WTC11 (cell line): ENCODE data around the gene TIGD2. TPM values are rescaled to one million over a fixed set of nuclear protein-coding genes. Genes with fewer than 3 reads are reported as not detected.

Experiments used
- ATAC-seq: fragments of 200-7000 bp; cut with Tn5 transposase; 2 replicates; pipeline ENCODE4 v1.10.0; 2021; ENCODE audit warnings: mild to moderate bottlenecking, moderate library complexity
- CTCF ChIA-PET: fragments of 300-600 bp; sonication (Branson Sonifier 250); formaldehyde crosslinking; loops from one replicate; lab custom pipeline; 2021; ENCODE audit warnings: antibody characterized with exemption; lab: Charles Lee
- POLR2A ChIA-PET: fragments of 350-600 bp; sonication (Branson Sonifier 250); formaldehyde crosslinking; loops from one replicate; lab custom pipeline; 2021; ENCODE audit warnings: antibody characterized with exemption; lab: Charles Lee
- DNase-seq: peaks from one replicate; pipeline ENCODE4 v3.0.0; 2021; ENCODE audit warnings: low spot score
- H3K27ac Mint-ChIP-seq: 2 replicates; pipeline ENCODE4 v1.8.0; 2021; ENCODE audit warnings: mixed read lengths
- H3K27me3 Mint-ChIP-seq: 2 replicates; pipeline ENCODE4 v1.8.0; 2021; ENCODE audit warnings: low read depth, mild to moderate bottlenecking, moderate library complexity, mixed read lengths
- H3K36me3 Mint-ChIP-seq: 2 replicates; pipeline ENCODE4 v1.8.0; 2021; ENCODE audit warnings: mixed read lengths
- H3K4me1 Mint-ChIP-seq: 2 replicates; pipeline ENCODE4 v1.8.0; 2022; ENCODE audit warnings: mixed read lengths
- H3K4me3 Mint-ChIP-seq: 2 replicates; pipeline ENCODE4 v1.8.0; 2021; ENCODE audit warnings: mild to moderate bottlenecking, moderate library complexity, mixed read lengths
- H3K9me3 Mint-ChIP-seq: 2 replicates; pipeline ENCODE4 v1.8.0; 2021; ENCODE audit warnings: mixed read lengths
- ATF3 ChIP-seq: sonication (generic); formaldehyde crosslinking; conservative IDR thresholded peaks from 2 replicates; pipeline ENCODE4 v1.8.1; 2022; ENCODE audit warnings: mild to moderate bottlenecking, missing genetic modification reagents
- FOXJ3 ChIP-seq: sonication (generic); formaldehyde crosslinking; IDR thresholded peaks from 2 replicates; pipeline ENCODE4 v1.9.0; 2021; ENCODE audit warnings: missing genetic modification reagents, mild to moderate bottlenecking, borderline replicate concordance
- FOXP4 ChIP-seq: sonication (generic); formaldehyde crosslinking; IDR thresholded peaks from 2 replicates; pipeline ENCODE4 v1.8.0; 2022; ENCODE audit warnings: mild to moderate bottlenecking, missing genetic modification reagents
- GABPB1 ChIP-seq: sonication (generic); formaldehyde crosslinking; IDR thresholded peaks from 2 replicates; pipeline ENCODE4 v1.8.1; 2023; ENCODE audit warnings: mild to moderate bottlenecking, missing genetic modification reagents
- KAT7 ChIP-seq: sonication (generic); formaldehyde crosslinking; IDR thresholded peaks from 2 replicates; pipeline ENCODE4 v1.8.1; 2023; ENCODE audit warnings: missing genetic modification reagents, mild to moderate bottlenecking, borderline replicate concordance
- MAX ChIP-seq: sonication (generic); formaldehyde crosslinking; IDR thresholded peaks from 2 replicates; pipeline ENCODE4 v1.8.0; 2022; ENCODE audit warnings: mild to moderate bottlenecking, missing genetic modification reagents
- SMAD4 ChIP-seq: sonication (generic); formaldehyde crosslinking; IDR thresholded peaks from 2 replicates; pipeline ENCODE4 v1.8.0; 2022; ENCODE audit warnings: mild to moderate bottlenecking, missing genetic modification reagents
- SOX15 ChIP-seq: fragments of 250-450 bp; sonication (Bioruptor Pico); IDR thresholded peaks from 2 replicates; pipeline ENCODE4 v1.9.0; 2021; ENCODE audit warnings: mild to moderate bottlenecking
- STAT6 ChIP-seq: sonication (generic); formaldehyde crosslinking; conservative IDR thresholded peaks from 2 replicates; pipeline ENCODE4 v1.8.1; 2023; ENCODE audit warnings: mild to moderate bottlenecking, low read depth, missing genetic modification reagents, moderate library complexity
- TEAD1 ChIP-seq: sonication (generic); formaldehyde crosslinking; IDR thresholded peaks from 2 replicates; pipeline ENCODE4 v1.8.0; 2022; ENCODE audit warnings: mild to moderate bottlenecking, missing genetic modification reagents
- USF1 ChIP-seq: sonication (generic); formaldehyde crosslinking; IDR thresholded peaks from 2 replicates; pipeline ENCODE4 v1.8.0; 2022; ENCODE audit warnings: mild to moderate bottlenecking, missing genetic modification reagents
- ZMAT4 ChIP-seq: fragments of 250-450 bp; sonication (Bioruptor Pico); IDR thresholded peaks from 2 replicates; pipeline ENCODE4 v1.9.0; 2021; ENCODE audit warnings: mild to moderate bottlenecking
- ZNF317 ChIP-seq: sonication (generic); formaldehyde crosslinking; IDR thresholded peaks from 2 replicates; pipeline ENCODE4 v1.8.1; 2023; ENCODE audit warnings: low read depth, mild to moderate bottlenecking, moderate library complexity, missing genetic modification reagents, borderline replicate concordance
- ZNF396 ChIP-seq: fragments of 250-450 bp; sonication (Bioruptor Pico); IDR thresholded peaks from 2 replicates; pipeline ENCODE4 v1.8.0; 2021; ENCODE audit warnings: mild to moderate bottlenecking, moderate library complexity, borderline replicate concordance
- total RNA-seq: library from RNA; stranded (reverse); gene quantifications from 3 replicates; pipeline ENCODE4 v1.2.3, GENCODE V29; 2021

The TIGD2 gene
- total RNA-seq, 1 experiment from 2014 or later, result 5.0 TPM

- Mint-ChIP-seq H3K9me3 (peaks cover 12% of the 10 kb centered on the region), H3K36me3 (peaks cover 11% of the 10 kb centered on the region), H3K4me3 (no peak overlapping the region), H3K27me3 (no peaks in the 10 kb centered on the region; the same call in 1 of the 2 replicates), H3K4me1 (peaks cover 7% of the 10 kb centered on the region), H3K27ac (no peak overlapping the region)
- TF ChIP-seq FOXJ3, result no peak
- TF ChIP-seq MAX (CRISPR knock-in tag), result no peak
- no peak for TF ChIP-seq GABPB1 (CRISPR knock-in tag)
- no peak for TF ChIP-seq ZNF396 (CRISPR knock-in tag)
- TF ChIP-seq TEAD1 (CRISPR knock-in tag), result no peak
- no peak for TF ChIP-seq SMAD4 (CRISPR knock-in tag)
- no peak for TF ChIP-seq ZMAT4 (CRISPR knock-in tag)
- no peak for TF ChIP-seq FOXP4
- TF ChIP-seq SOX15 (CRISPR knock-in tag), result no peak
- TF ChIP-seq USF1 (CRISPR knock-in tag), result no peak
- no peak for TF ChIP-seq ATF3 (CRISPR knock-in tag)
- no peak for TF ChIP-seq STAT6 (CRISPR knock-in tag)
- no peak for TF ChIP-seq KAT7 (CRISPR knock-in tag)
- POLR2A ChIA-PET, result no interaction called here
- CTCF ChIA-PET, result interaction anchor here (1.3 kb wide), 1 partner anchor 11 kb away, joined by 3 read pairs; no protein-coding TSS in a partner anchor
- no peak for DNase-seq
- ATAC-seq, result no peak
Observed at GRCh38 chr4:89125901-89126782, 14.8 kb downstream of the TIGD2 start.

- no peak for TF ChIP-seq ZNF317 (CRISPR knock-in tag)
- ATAC-seq (no peak), DNase-seq (no peak)
- Mint-ChIP-seq H3K4me1 (no peaks in the 10 kb centered on the region), H3K27me3 (no peaks in the 10 kb centered on the region; the same call in 1 of the 2 replicates), H3K36me3 (no peaks in the 10 kb centered on the region), H3K9me3 (no peaks in the 10 kb centered on the region), H3K27ac (no peak overlapping the region), H3K4me3 (no peak overlapping the region)
- CTCF ChIA-PET, result no interaction called here
- POLR2A ChIA-PET, result no interaction called here
Observed at GRCh38 chr4:89129080-89129640, 17.8 kb downstream of the TIGD2 start.
